Caco-2 (cell line): Measurements from ENCODE around the gene SHANK1. TPM values are rescaled to one million over a fixed set of nuclear protein-coding genes. Genes with fewer than 3 reads are reported as not detected.

Experiments
- BruUV-seq: library from RNA; stranded (reverse); fragments of 400-500 nt; replicated peaks from 2 replicates; lab custom pipeline; 2021; lab: Mats Ljungman, UMichigan
- CTCF ChIA-PET: fragments of 300-600 bp; sonication (Branson Sonifier 250); formaldehyde crosslinking; loops from one replicate; lab custom pipeline; 2022; ENCODE audit warnings: antibody characterized with exemption; lab: Charles Lee
- POLR2A ChIA-PET: fragments of 300-600 bp; sonication (Branson Sonifier 250); formaldehyde crosslinking; loops from one replicate; lab custom pipeline; 2022; ENCODE audit warnings: antibody characterized with exemption; lab: Charles Lee
- DNase-seq, 2 experiments: peaks; one replicate each; pipeline versions ENCODE4 v3.0.0 to v3.0.0-alpha.2; 2020 to 2022
- H3K27me3 ChIP-seq: replicated peaks from 2 replicates; pipeline ENCODE4 v1.6.0; 2011; ENCODE audit warnings: low read length; ENCODE audit not compliant: control insufficient read depth, insufficient read depth
- H3K36me3 ChIP-seq: 2 replicates; pipeline ENCODE4 v1.5.1; 2011; ENCODE audit warnings: low read length; ENCODE audit not compliant: control insufficient read depth, insufficient read depth
- H3K4me1 ChIP-seq: fragments of 250-450 bp; sonication (Bioruptor Pico); 2 replicates; pipeline ENCODE4 v1.5.1; 2020; ENCODE audit warnings: mild to moderate bottlenecking
- H3K4me3 ChIP-seq: 2 replicates; pipeline ENCODE4 v1.5.1; 2011; ENCODE audit warnings: low read depth, mild to moderate bottlenecking, control low read depth, low read length
- H3K9me3 ChIP-seq: fragments of 250-450 bp; sonication (Bioruptor Pico); 2 replicates; pipeline ENCODE4 v1.5.1; 2020; ENCODE audit warnings: mild to moderate bottlenecking, moderate library complexity
- H3K27ac Mint-ChIP-seq: one replicate; pipeline ENCODE4 v1.8.0; 2022; ENCODE audit warnings: mixed read lengths; ENCODE audit not compliant: unreplicated experiment
- H3K27me3 Mint-ChIP-seq: one replicate; pipeline ENCODE4 v1.8.0; 2022; ENCODE audit warnings: mixed read lengths; ENCODE audit not compliant: insufficient read depth, unreplicated experiment
- H3K36me3 Mint-ChIP-seq: one replicate; pipeline ENCODE4 v1.8.0; 2022; ENCODE audit warnings: mild to moderate bottlenecking, mixed read lengths; ENCODE audit not compliant: insufficient read depth, unreplicated experiment
- H3K4me1 Mint-ChIP-seq: one replicate; pipeline ENCODE4 v1.8.0; 2022; ENCODE audit warnings: low read depth, mixed read lengths; ENCODE audit not compliant: unreplicated experiment
- H3K4me3 Mint-ChIP-seq: one replicate; pipeline ENCODE4 v1.8.0; 2022; ENCODE audit warnings: mild to moderate bottlenecking, moderate library complexity, mixed read lengths; ENCODE audit not compliant: unreplicated experiment
- H3K9me3 Mint-ChIP-seq: one replicate; pipeline ENCODE4 v1.8.0; 2022; ENCODE audit warnings: mixed read lengths; ENCODE audit not compliant: unreplicated experiment
- intact Hi-C: fragments of 100-400 bp; cut with micrococcal nuclease; formaldehyde crosslinking; loops from one replicate; pipeline ENCODE4 v1.10.0; 2022; ENCODE audit not compliant: unreplicated experiment
- total RNA-seq: library from RNA; stranded (reverse); gene quantifications from 2 replicates; pipeline ENCODE4 v1.2.3, GENCODE V29; 2022
- TF ChIP-seq, protein P1 (sequence below), 2 experiments: fragments of 200-600 bp in 1 of 2; IDR thresholded peaks; 1 replicate in 1 of 2; 2 replicates in 1 of 2; pipeline versions ENCODE4 v1.5.1 to v1.8.0; 2011 to 2022; ENCODE audit warnings: antibody characterized with exemption in 1 of 2, control low read depth in 1 of 2, inconsistent platforms in 1 of 2, low read depth in 1 of 2, low read length in 1 of 2, mild to moderate bottlenecking in 1 of 2, moderate library complexity in 1 of 2; ENCODE audit not compliant: insufficient read depth in 1 of 2, severe bottlenecking in 1 of 2, unreplicated experiment in 1 of 2

SHANK1 gene
- total RNA-seq, 1 experiment from 2014 or later, result not detected

DNA sequence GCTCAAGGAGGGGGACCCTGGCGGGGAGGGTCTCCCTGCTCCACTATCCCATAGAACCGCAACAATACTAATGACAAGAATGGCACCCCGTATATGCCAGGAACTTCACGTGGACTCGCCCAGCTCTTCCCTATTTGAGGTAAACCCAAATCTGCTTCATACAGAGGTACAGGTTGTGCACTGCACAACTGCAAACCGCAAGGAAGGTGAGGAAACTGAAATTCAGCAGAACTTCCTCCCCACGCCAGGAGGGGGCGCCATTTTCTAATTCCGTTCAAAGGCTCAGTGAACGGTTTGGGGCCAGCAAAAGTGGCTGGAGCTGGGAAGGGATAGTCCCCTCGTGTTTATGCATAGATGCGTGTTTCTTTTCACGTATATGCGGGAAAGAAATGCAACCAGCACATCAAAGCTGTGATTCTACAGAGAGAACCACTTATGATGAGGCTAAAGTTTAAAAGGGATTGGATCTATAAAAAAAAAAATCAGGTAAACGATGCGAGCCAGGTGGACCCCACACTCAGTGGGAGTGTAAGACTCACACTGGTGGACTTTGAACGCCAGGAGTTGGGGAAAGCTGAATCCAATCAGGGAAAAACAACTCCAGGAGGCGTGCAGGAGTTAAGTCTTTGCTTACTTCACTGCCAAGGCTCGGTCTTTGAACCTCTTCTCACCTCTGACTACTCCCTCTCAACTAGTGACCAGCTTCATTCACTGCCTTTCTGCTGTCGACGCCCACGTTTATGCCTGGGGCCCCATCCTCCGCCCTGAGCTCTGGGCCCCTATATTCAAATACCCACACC is 50.1 kb downstream of the SHANK1 start:
- Mint-ChIP-seq H3K9me3 (no peaks in the 10 kb centered on the region), H3K27me3 (peaks cover 18% of the 10 kb centered on the region), H3K4me3 (no peak overlapping the region), H3K4me1 (peaks cover 11% of the 10 kb centered on the region), H3K36me3 (no peaks in the 10 kb centered on the region), H3K27ac (no peak overlapping the region)
- ChIA-PET POLR2A (no interaction called here), CTCF (interaction anchor here (0.8 to 1.1 kb wide), 3 partner anchors 34 to 132 kb away, joined by 3 to 6 read pairs (median 4); no protein-coding TSS in a partner anchor)
- TF ChIP-seq, protein P1, sequence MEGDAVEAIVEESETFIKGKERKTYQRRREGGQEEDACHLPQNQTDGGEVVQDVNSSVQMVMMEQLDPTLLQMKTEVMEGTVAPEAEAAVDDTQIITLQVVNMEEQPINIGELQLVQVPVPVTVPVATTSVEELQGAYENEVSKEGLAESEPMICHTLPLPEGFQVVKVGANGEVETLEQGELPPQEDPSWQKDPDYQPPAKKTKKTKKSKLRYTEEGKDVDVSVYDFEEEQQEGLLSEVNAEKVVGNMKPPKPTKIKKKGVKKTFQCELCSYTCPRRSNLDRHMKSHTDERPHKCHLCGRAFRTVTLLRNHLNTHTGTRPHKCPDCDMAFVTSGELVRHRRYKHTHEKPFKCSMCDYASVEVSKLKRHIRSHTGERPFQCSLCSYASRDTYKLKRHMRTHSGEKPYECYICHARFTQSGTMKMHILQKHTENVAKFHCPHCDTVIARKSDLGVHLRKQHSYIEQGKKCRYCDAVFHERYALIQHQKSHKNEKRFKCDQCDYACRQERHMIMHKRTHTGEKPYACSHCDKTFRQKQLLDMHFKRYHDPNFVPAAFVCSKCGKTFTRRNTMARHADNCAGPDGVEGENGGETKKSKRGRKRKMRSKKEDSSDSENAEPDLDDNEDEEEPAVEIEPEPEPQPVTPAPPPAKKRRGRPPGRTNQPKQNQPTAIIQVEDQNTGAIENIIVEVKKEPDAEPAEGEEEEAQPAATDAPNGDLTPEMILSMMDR (IDR thresholded peaks at IDR 0.05; ENCODE audit: insufficient read depth in 1 of 2, low read depth in 1 of 2, low read length in 1 of 2, severe bottlenecking in 1 of 2, unreplicated experiment in 1 of 2), result peak; percentile 65 to 87
- no TSS peak for BruUV-seq
- Histone ChIP-seq H3K27me3 (no peaks in the 10 kb centered on the region), H3K9me3 (peaks cover 5% of the 10 kb centered on the region; the same call in 1 of the 2 replicates), H3K36me3 (no peaks in the 10 kb centered on the region), H3K4me1 (no peaks in the 10 kb centered on the region), H3K4me3 (no peak overlapping the region)
- intact Hi-C loops, result no loop called here
- DNase-seq, result peak in 1 of 2 experiments; percentile 47

DNA sequence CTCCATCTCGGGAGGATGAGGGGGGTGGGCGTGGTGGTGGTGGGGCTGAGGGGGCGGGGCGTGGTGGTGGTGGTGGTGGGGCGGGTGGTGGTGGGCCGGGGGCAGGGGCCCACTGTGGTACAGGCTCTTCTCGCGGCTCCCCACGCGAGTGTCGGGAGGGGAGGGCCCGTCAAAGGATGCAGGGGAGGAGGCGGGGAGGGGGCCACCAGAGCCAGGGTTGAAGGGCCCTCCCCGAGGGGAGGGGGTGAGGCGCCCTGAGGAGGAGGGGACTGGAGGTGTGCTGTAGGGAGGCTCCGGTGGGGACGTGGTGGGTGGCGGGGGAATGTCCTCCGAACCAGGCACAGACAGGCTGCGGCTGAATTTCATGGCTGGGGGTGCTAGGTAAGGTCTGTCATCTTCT is 50.7 kb downstream of the SHANK1 start:
- CTCF ChIA-PET, result no interaction called here

DNA sequence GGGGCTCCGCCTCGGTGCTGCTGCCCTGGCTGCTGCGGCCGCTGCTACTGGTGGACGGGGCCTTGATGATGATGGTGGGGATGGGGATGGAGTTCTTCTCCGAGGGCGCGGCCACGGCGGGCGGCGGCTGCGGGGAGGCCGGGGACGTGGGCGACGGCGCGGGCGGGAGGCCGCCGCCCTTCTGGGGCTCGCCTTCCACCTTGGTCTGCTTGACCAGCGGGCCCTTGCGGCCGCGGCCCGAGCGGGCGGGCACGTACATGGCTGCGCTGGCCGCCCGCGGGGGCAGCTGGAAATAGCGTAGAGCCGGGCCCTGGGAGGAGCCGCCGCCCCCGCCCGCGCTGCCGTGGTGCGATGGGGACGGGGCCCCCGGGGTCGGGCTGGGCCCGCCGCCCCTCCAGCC is 51.2 kb downstream of the SHANK1 start:
- peaks cover 11% of the 10 kb centered on the region for H3K4me1 Mint-ChIP-seq
- intact Hi-C loops, result no loop called here
- no TSS peak for BruUV-seq
- CTCF ChIA-PET, result no interaction called here
- Histone ChIP-seq H3K4me3 (no peak overlapping the region), H3K27me3 (no peaks in the 10 kb centered on the region), H3K4me1 (no peaks in the 10 kb centered on the region), H3K9me3 (peaks cover 9% of the 10 kb centered on the region), H3K36me3 (no peaks in the 10 kb centered on the region)
- DNase-seq, result no peak
- no peaks in the 10 kb centered on the region for H3K36me3 Mint-ChIP-seq
- TF ChIP-seq, protein P1 (IDR thresholded peaks at IDR 0.05; ENCODE audit: insufficient read depth in 1 of 2, low read depth in 1 of 2, low read length in 1 of 2, severe bottlenecking in 1 of 2, unreplicated experiment in 1 of 2), result no peak
- H3K9me3 Mint-ChIP-seq, result no peaks in the 10 kb centered on the region
- peaks cover 14% of the 10 kb centered on the region for H3K27me3 Mint-ChIP-seq
- no peak overlapping the region for H3K27ac Mint-ChIP-seq
- no peak overlapping the region for H3K4me3 Mint-ChIP-seq
- POLR2A ChIA-PET, result no interaction called here

More for the DNA sequence above, 50.7 kb downstream of the SHANK1 start:
- Histone ChIP-seq H3K36me3 (no peaks in the 10 kb centered on the region), H3K27me3 (no peaks in the 10 kb centered on the region), H3K4me1 (no peaks in the 10 kb centered on the region), H3K4me3 (no peak overlapping the region), H3K9me3 (peaks cover 9% of the 10 kb centered on the region)
- TF ChIP-seq, protein P1 (IDR thresholded peaks at IDR 0.05; ENCODE audit: insufficient read depth in 1 of 2, low read depth in 1 of 2, low read length in 1 of 2, severe bottlenecking in 1 of 2, unreplicated experiment in 1 of 2), result no peak
- POLR2A ChIA-PET, result no interaction called here
- no peaks in the 10 kb centered on the region for H3K9me3 Mint-ChIP-seq
- no TSS peak for BruUV-seq
- peaks cover 11% of the 10 kb centered on the region for H3K4me1 Mint-ChIP-seq
- no peaks in the 10 kb centered on the region for H3K36me3 Mint-ChIP-seq
- intact Hi-C loops, result no loop called here
- H3K27ac Mint-ChIP-seq, result no peak overlapping the region
- DNase-seq, result no peak
- H3K27me3 Mint-ChIP-seq, result peaks cover 15% of the 10 kb centered on the region
- H3K4me3 Mint-ChIP-seq, result no peak overlapping the region
